GM12878 (cell line): ENCODE results near the gene TOMM20. TPM values are rescaled to one million over a fixed set of nuclear protein-coding genes. Genes with fewer than 3 reads are reported as not detected.
"Not testable (repeated sequence)": the region's sequence is repeated elsewhere in the genome, so short reads cannot be mapped to it uniquely, and the experiment has no call there.

Experiments used
- ATAC-seq: fragments of 200-7000 bp; cut with Tn5 transposase; 3 replicates; pipeline ENCODE4 v1.9.1; 2020; ENCODE audit warnings: mild to moderate bottlenecking, moderate library complexity
- BruUV-seq: library from RNA; stranded (reverse); fragments of 400-500 nt; replicated peaks from 2 replicates; lab custom pipeline; 2021; lab: Mats Ljungman, UMichigan
- CTCF ChIA-PET: fragments of 300-600 bp; sonication (Branson Sonifier 250); formaldehyde crosslinking; extraction: SDS; loops from one replicate; lab custom pipeline; 2021; ENCODE audit warnings: inconsistent platforms; lab: Yijun Ruan, JAX
- POLR2A ChIA-PET: fragments of 350-600 bp; formaldehyde crosslinking; extraction: SDS; loops from one replicate; lab custom pipeline; 2021; ENCODE audit warnings: inconsistent platforms; lab: Charles Lee
- RAD21 ChIA-PET: fragments of 300-600 bp; sonication (Branson Sonifier 250); formaldehyde crosslinking; loops from one replicate; lab custom pipeline; 2023; ENCODE audit warnings: antibody characterized with exemption; ENCODE audit not compliant: unreplicated experiment; lab: Charles Lee
- SMC1A ChIA-PET: fragments of 300-600 bp; sonication (Branson Sonifier 250); formaldehyde crosslinking; loops from one replicate; lab custom pipeline; 2023; ENCODE audit not compliant: unreplicated experiment, uncharacterized antibody; lab: Charles Lee
- DNase-seq: peaks from one replicate; pipeline ENCODE4 v3.0.0-alpha.2; 2011; ENCODE audit warnings: low read depth, low spot score
- FAIRE-seq: peaks from 3 replicates; lab custom pipeline; 2011; peaks lifted over from hg19 to GRCh38; lab: Jason Lieb, UNC
- H2AFZ ChIP-seq: 2 replicates; pipeline ENCODE4 v1.6.0; 2011; ENCODE audit warnings: low read depth, low read length, control low read depth; ENCODE audit not compliant: control insufficient read depth
- H3K27ac ChIP-seq: 2 replicates; pipeline ENCODE4 v1.5.1; 2011; ENCODE audit warnings: control low read depth; ENCODE audit not compliant: control insufficient read depth, insufficient read depth
- H3K27me3 ChIP-seq, 2 experiments: replicated peaks in 1 of 2; 2 replicates each; pipeline versions ENCODE4 v1.6.0 to v1.6.1; 2011; ENCODE audit warnings: low read length in 1 of 2; ENCODE audit not compliant: control insufficient read depth in 2 of 2, insufficient read depth in 2 of 2
- H3K36me3 ChIP-seq, 2 experiments: 2 replicates each; pipeline ENCODE4 v1.5.1; 2011; ENCODE audit warnings: low read length in 1 of 2; ENCODE audit not compliant: control insufficient read depth in 2 of 2, insufficient read depth in 2 of 2
- H3K4me1 ChIP-seq: 2 replicates; pipeline ENCODE4 v1.6.1; 2011; ENCODE audit warnings: mild to moderate bottlenecking, low read length, moderate library complexity, mixed read lengths; ENCODE audit not compliant: control insufficient read depth, insufficient read depth
- H3K4me2 ChIP-seq: 2 replicates; pipeline ENCODE4 v1.6.0; 2011; ENCODE audit warnings: control low read depth; ENCODE audit not compliant: control insufficient read depth, insufficient read depth
- H3K4me3 ChIP-seq: fragments of 200-600 bp; sonication (generic); 2 replicates; pipeline ENCODE4 v1.5.1; 2016
- H3K79me2 ChIP-seq: 2 replicates; pipeline ENCODE4 v1.6.0; 2011; ENCODE audit warnings: low read length; ENCODE audit not compliant: control insufficient read depth, insufficient read depth
- H3K9ac ChIP-seq: 2 replicates; pipeline ENCODE4 v1.8.0; 2011; ENCODE audit warnings: low read length, control low read depth, mixed read lengths; ENCODE audit not compliant: control insufficient read depth, insufficient read depth
- H3K9me3 ChIP-seq: replicated peaks from 3 replicates; pipeline ENCODE4 v1.5.1; 2011; ENCODE audit warnings: mild to moderate bottlenecking, low read length; ENCODE audit not compliant: control insufficient read depth, insufficient read depth
- H4K20me1 ChIP-seq: 2 replicates; pipeline ENCODE4 v1.6.0; 2011; ENCODE audit not compliant: control insufficient read depth, insufficient read depth
- BCL3 ChIP-seq: IDR thresholded peaks from 2 replicates; pipeline ENCODE4 v1.6.1; 2011; ENCODE audit warnings: borderline replicate concordance, low read depth, mild to moderate bottlenecking, moderate library complexity, low read length; ENCODE audit not compliant: insufficient read depth, poor library complexity, severe bottlenecking
- WGBS: methylation state at CpG from one replicate; pipeline ENCODE4 v1.1.6; 2016; ENCODE audit warnings: low lambda C conversion rate; ENCODE audit not compliant: insufficient replicate concordance, insufficient coverage; ENCODE audit errors: missing lambda C conversion rate; 5-methylcytosine and 5-hydroxymethylcytosine counted together
- in situ Hi-C: fragments of 300-500 bp; cut with MboI; formaldehyde crosslinking; loops from 9 replicates; pipeline ENCODE4 v1.14.3; 2018; ENCODE audit warnings: mixed read lengths
- intact Hi-C: fragments of 100-400 bp; cut with micrococcal nuclease; formaldehyde crosslinking; loops from one replicate; pipeline ENCODE4 v1.14.2; 2022; ENCODE audit not compliant: unreplicated experiment
- polyA plus RNA-seq, 11 experiments: library from polyadenylated mRNA; depleted of rRNA in 4 of 11; unstranded in 6 of 11; stranded (reverse) in 5 of 11; fragments of >200 nt; fragmentation: Nextera tagmentation in 4 of 11; fragmentation: Illumina TruSeq in 1 of 11; extraction: Ambion mirVana in 4 of 11; extraction: Trizol in 1 of 11; gene quantifications; 1 replicate in 1 of 11; 2 replicates in 10 of 11; pipeline versions ENCODE4 v1.2.1 to v1.2.3, GENCODE V29; 2011 to 2016; ENCODE audit warnings: inconsistent platforms in 2 of 11, missing spikeins in 2 of 11, low read depth in 1 of 11
- total RNA-seq, 4 experiments: library from RNA; depleted of rRNA in 3 of 4; stranded (reverse); fragments of >200 nt in 3 of 4; fragmentation: Illumina TruSeq in 1 of 4; extraction: Trizol in 1 of 4; gene quantifications; 2 replicates each; pipeline versions ENCODE4 v1.2.1 to v1.2.3, GENCODE V29; 2013 to 2021

Gene TOMM20
- total and polyA plus RNA-seq, 10 of the 15 experiments (the other 5 are each of a cell fraction or from before 2014, with no cell fraction given), result 39.8 to 138 (median 70.1) TPM

- intact Hi-C loops, H3K9me3 ChIP-seq, DNase-seq, H2AFZ ChIP-seq, H3K27ac ChIP-seq, BruUV-seq, FAIRE-seq, H4K20me1 ChIP-seq, H3K27me3 ChIP-seq, H3K36me3 ChIP-seq, H3K4me1 ChIP-seq, H3K79me2 ChIP-seq, H3K9ac ChIP-seq, H3K4me2 ChIP-seq, H3K4me3 ChIP-seq, ATAC-seq: not testable (repeated sequence)
- ChIA-PET RAD21 (interaction anchor here (4.8 kb wide), 1 partner anchor 319 kb away, joined by 28 read pairs; no protein-coding TSS in a partner anchor), CTCF (interaction anchor here (5.6 kb wide), 1 partner anchor 319 kb away, joined by 63 read pairs; no protein-coding TSS in a partner anchor), SMC1A (interaction anchor here (1.8 kb wide), 1 partner anchor 63 kb away, joined by 4 read pairs; no protein-coding TSS in a partner anchor), POLR2A (interaction anchor here (0.5 to 0.6 kb wide), 2 partner anchors 66 to 592 kb away, joined by 3 to 7 read pairs; no protein-coding TSS in a partner anchor)
- WGBS, result 73% methylated on average over 14 of the region's 14 CpGs
- in situ Hi-C loops, result loop anchor here (10.0 to 25.0 kb wide), 2 partner anchors 687 to 985 kb away; no protein-coding TSS in a partner anchor
Measured at GRCh38 chr1:235097501-235097900, 31.1 kb downstream of the TOMM20 start.

- intact Hi-C loops (loop anchor here (2.0 kb wide), 1 partner anchor 321 kb away; no protein-coding TSS in a partner anchor), in situ Hi-C loops (loop anchor here (10.0 to 25.0 kb wide), 2 partner anchors 689 to 984 kb away; no protein-coding TSS in a partner anchor)
- no peak for TF ChIP-seq BCL3
- H3K9me3 ChIP-seq, result no peaks in the 10 kb centered on the region
- FAIRE-seq (no peak), ATAC-seq (no peak), DNase-seq (no peak)
- no peak overlapping the region for H3K4me2 ChIP-seq
- no peaks in the 10 kb centered on the region for H3K79me2 ChIP-seq
- H3K4me3 ChIP-seq, result no peak overlapping the region
- WGBS, result 76% methylated on average over 6 of the region's 6 CpGs
- no peaks in the 10 kb centered on the region for H3K27me3 ChIP-seq
- no peak overlapping the region for H2AFZ ChIP-seq
- RAD21 ChIA-PET, result interaction anchor here (0.7 to 4.8 kb wide), 7 partner anchors 9 to 601 kb away, joined by 3 to 28 read pairs (median 3); partner anchors contain the start of gene B3GALNT2
- H3K4me1 ChIP-seq, result peaks cover 3% of the 10 kb centered on the region
- no peak overlapping the region for H3K9ac ChIP-seq
- no peaks in the 10 kb centered on the region for H3K36me3 ChIP-seq
- CTCF ChIA-PET, result interaction anchor here (0.9 to 5.6 kb wide), 11 partner anchors 9 to 610 kb away, joined by 3 to 63 read pairs (median 5); no protein-coding TSS in a partner anchor
- no TSS peak for BruUV-seq
- SMC1A ChIA-PET, result interaction anchor here (0.6 to 3.0 kb wide), 12 partner anchors 9 to 609 kb away, joined by 3 to 23 read pairs (median 4); no protein-coding TSS in a partner anchor
- no peak overlapping the region for H3K27ac ChIP-seq
- no peaks in the 10 kb centered on the region for H4K20me1 ChIP-seq
- POLR2A ChIA-PET, result interaction anchor here (0.5 to 0.6 kb wide), 3 partner anchors 269 to 594 kb away, joined by 3 to 4 read pairs (median 3); no protein-coding TSS in a partner anchor
Measured at GRCh38 chr1:235095938-235096562, 32.6 kb downstream of the TOMM20 start.
